ENCODE results near the gene TMCC2.

DNA sequence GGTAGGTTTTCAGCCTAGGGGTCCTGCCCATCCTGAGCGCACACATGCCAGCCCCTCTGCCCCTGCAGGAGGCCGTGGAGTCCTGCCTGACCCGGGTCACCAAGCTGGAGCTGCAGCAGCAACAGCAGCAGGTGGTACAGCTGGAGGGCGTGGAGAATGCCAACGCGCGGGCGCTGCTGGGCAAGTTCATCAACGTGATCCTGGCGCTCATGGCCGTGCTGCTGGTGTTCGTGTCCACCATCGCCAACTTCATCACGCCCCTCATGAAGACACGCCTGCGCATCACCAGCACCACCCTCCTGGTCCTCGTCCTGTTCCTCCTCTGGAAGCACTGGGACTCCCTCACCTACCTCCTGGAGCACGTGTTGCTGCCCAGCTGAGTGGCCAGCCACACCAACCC is 44.0 kb downstream of the TMCC2 start:
- TF ChIP-seq, protein P1, sequence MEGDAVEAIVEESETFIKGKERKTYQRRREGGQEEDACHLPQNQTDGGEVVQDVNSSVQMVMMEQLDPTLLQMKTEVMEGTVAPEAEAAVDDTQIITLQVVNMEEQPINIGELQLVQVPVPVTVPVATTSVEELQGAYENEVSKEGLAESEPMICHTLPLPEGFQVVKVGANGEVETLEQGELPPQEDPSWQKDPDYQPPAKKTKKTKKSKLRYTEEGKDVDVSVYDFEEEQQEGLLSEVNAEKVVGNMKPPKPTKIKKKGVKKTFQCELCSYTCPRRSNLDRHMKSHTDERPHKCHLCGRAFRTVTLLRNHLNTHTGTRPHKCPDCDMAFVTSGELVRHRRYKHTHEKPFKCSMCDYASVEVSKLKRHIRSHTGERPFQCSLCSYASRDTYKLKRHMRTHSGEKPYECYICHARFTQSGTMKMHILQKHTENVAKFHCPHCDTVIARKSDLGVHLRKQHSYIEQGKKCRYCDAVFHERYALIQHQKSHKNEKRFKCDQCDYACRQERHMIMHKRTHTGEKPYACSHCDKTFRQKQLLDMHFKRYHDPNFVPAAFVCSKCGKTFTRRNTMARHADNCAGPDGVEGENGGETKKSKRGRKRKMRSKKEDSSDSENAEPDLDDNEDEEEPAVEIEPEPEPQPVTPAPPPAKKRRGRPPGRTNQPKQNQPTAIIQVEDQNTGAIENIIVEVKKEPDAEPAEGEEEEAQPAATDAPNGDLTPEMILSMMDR (IDR thresholded peaks at IDR 0.05), result no peak
- no peak for TF ChIP-seq POLR2A (IDR thresholded peaks at IDR 0.05)

All from testis (tissue), 2 donors.